Stimulated activated CD8-positive, alpha-beta memory T cell treated with anti-CD3 and anti-CD28 coated beads, Interleukin-15, amount 100 ng/mL, for 4 hours (primary cell): ENCODE data around the gene LAMP1.
"Not testable (repeated sequence)": the region's sequence is repeated elsewhere in the genome, so short reads cannot be mapped to it uniquely, and the experiment has no call there.

Experiments used
- DNase-seq, 2 donors: peaks; one replicate each; pipeline ENCODE4 v3.0.0-alpha.2; 2020; ENCODE audit warnings: low read depth in 2 of 2

Gene LAMP1

GRCh38 chr13:113296823-113297369, at the start of gene LAMP1:
LAMP1 (plus strand) TSS chr13:113297239; CDS start chr13:113297435, 196 bp downstream.
- peak; percentile 94 to 97 for DNase-seq

GRCh38 chr13:113252516-113253095, 44.4 kb upstream of the LAMP1 start:
- DNase-seq, result no peak

GRCh38 chr13:113257908-113258307, 39.1 kb upstream of the LAMP1 start:
- DNase-seq, result not testable (repeated sequence)

- DNase-seq, result no peak
Observed at GRCh38 chr13:113258321-113259054, 38.6 kb upstream of the LAMP1 start.

GRCh38 chr13:113260996-113261395, 36.0 kb upstream of the LAMP1 start:
- no peak for DNase-seq

GRCh38 chr13:113263016-113263415, 34.0 kb upstream of the LAMP1 start:
- not testable (repeated sequence) for DNase-seq

- no peak for DNase-seq
Observed at GRCh38 chr13:113267642-113268405, 29.2 kb upstream of the LAMP1 start.

- no peak for DNase-seq
Observed at GRCh38 chr13:113272031-113272430, 25.0 kb upstream of the LAMP1 start.

GRCh38 chr13:113272701-113273181, 24.3 kb upstream of the LAMP1 start:
- no peak for DNase-seq

GRCh38 chr13:113273321-113273720, 23.7 kb upstream of the LAMP1 start:
- DNase-seq, result no peak

GRCh38 chr13:113273851-113274590, 23.0 kb upstream of the LAMP1 start:
- no peak for DNase-seq

- DNase-seq, result no peak
Observed at GRCh38 chr13:113274721-113275120, 22.3 kb upstream of the LAMP1 start.

GRCh38 chr13:113275387-113275786, 21.7 kb upstream of the LAMP1 start:
- DNase-seq, result no peak

- no peak for DNase-seq
Observed at GRCh38 chr13:113280126-113280525, 16.9 kb upstream of the LAMP1 start.

GRCh38 chr13:113283904-113284303, 13.1 kb upstream of the LAMP1 start:
- DNase-seq, result no peak

- DNase-seq, result no peak
Observed at GRCh38 chr13:113288880-113289279, 8.2 kb upstream of the LAMP1 start.

- DNase-seq, result no peak
Observed at GRCh38 chr13:113291129-113291528, 5.9 kb upstream of the LAMP1 start.

GRCh38 chr13:113292021-113292862, 4.8 kb upstream of the LAMP1 start:
- no peak for DNase-seq

GRCh38 chr13:113293686-113294085, 3.4 kb upstream of the LAMP1 start:
- no peak for DNase-seq

GRCh38 chr13:113295776-113296175, 1.3 kb upstream of the LAMP1 start:
- DNase-seq, result no peak
